ENCODE data around the gene SH3PXD2A. TPM values are rescaled to one million over a fixed set of nuclear protein-coding genes. Genes with fewer than 3 reads are reported as not detected.

The SH3PXD2A gene
- total RNA-seq, 1 experiment from 2014 or later, result 9.7 TPM

GRCh38 chr10:103546401-103546800 lies 309.0 kb downstream of the SH3PXD2A start:
- DNase-seq (ENCODE audit: low read depth), result no peak

GRCh38 chr10:103545771-103546281 lies 309.6 kb downstream of the SH3PXD2A start:
- no peak for DNase-seq (ENCODE audit: low read depth)

DNA sequence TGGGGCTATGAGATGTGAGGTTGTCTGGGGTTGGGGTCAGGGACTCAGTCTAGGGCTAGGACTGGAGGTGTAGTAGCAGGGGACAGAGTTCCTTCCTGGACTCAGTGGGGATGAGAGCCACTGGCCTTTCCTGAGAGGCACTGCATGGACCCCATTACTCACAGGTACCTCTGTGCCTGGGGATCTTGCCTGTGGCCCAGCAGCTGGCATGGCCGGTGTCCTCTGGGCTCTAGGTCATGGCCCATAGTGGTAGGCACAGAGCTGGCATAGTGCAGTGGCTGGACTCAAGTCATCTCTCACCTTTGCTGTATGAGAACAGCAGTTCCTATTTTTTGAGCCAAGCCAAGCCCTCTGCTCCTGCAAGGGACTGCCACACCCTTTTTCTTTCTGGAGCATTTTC lies 310.0 kb downstream of the SH3PXD2A start:
- no peak for DNase-seq (ENCODE audit: low read depth)

DNA sequence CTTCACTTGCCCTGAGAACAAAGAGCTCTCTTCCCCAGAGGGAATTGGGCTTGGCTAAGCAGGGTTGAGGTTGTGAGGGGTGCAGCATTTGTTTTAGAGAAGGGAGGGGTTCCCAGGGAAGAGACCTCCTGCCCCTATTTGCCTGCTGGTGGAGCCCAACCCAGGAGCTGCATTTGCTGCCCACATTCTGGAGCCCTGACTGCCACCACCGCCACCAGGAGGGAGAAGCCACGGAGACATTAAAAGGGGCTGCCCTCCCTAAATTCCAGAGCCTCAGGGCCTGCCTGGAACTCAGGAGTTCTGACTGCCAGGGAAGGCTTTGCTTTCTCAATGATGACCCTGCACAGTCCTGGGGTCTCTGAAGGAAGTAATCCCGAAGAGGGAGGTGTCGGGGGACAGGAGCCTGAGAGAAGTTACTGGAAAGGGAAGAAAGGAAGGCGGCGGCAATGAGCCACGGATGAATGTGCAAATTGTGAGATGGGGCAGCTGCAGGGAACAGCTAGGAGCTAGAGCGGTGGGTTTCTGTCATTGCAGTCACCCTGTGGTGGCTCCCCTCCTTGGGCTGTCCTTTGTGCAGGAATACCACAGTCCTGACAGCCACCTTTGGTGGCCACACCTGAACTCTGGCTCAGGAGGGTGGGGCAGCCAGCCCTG lies 310.6 kb downstream of the SH3PXD2A start:
- DNase-seq (ENCODE audit: low read depth), result no peak

Other genes starting within 250 kb of the SH3PXD2A start
- 72.5 and 75.9 TPM in 2 replicates for gene STN1, start 62.6 kb upstream of the SH3PXD2A start, total RNA-seq (2014; rRNA removed; shearing (Covaris generic))
- 51.6 and 64.0 TPM in 2 replicates for gene SLK, start 111.6 kb upstream of the SH3PXD2A start, total RNA-seq (2014; rRNA removed; shearing (Covaris generic))
- 2.0 and 2.6 TPM in 2 replicates for gene COL17A1, start 230.3 kb upstream of the SH3PXD2A start, total RNA-seq (2014; rRNA removed; shearing (Covaris generic))